Neural cell (in vitro differentiated cells): Measurements from ENCODE around the gene ZBTB11. TPM values are rescaled to one million over a fixed set of nuclear protein-coding genes. Genes with fewer than 3 reads are reported as not detected.
"Not testable (repeated sequence)": the region's sequence is repeated elsewhere in the genome, so short reads cannot be mapped to it uniquely, and the experiment has no call there.

Experiments used
- H2AFZ ChIP-seq: fragments of 200-600, 300-800 bp; sonication (generic), shearing (Covaris generic); 2 replicates; pipeline ENCODE4 v1.6.0; 2014; ENCODE audit warnings: low read depth, mild to moderate bottlenecking, antibody characterized with exemption, low read length, moderate library complexity
- H3F3A ChIP-seq: fragments of 200-600 bp; shearing (Covaris generic); 2 replicates; pipeline ENCODE4 v1.6.1; 2016; ENCODE audit warnings: mild to moderate bottlenecking, moderate library complexity, mixed read lengths, antibody characterized with exemption, low read length; ENCODE audit not compliant: insufficient read depth, poor library complexity, severe bottlenecking
- H3K27ac ChIP-seq: fragments of 200-600, 300-800 bp; sonication (generic), shearing (Covaris generic); 2 replicates; pipeline ENCODE4 v1.5.1; 2014; ENCODE audit warnings: mild to moderate bottlenecking, low read length, moderate library complexity
- H3K27me3 ChIP-seq: fragments of 300-800, 200-600 bp; sonication (generic), shearing (Covaris generic); 2 replicates; pipeline ENCODE4 v1.6.0; 2014; ENCODE audit warnings: mild to moderate bottlenecking, low read depth, low read length, moderate library complexity; ENCODE audit not compliant: insufficient read depth
- H3K36me3 ChIP-seq: fragments of 300-800, 200-600 bp; sonication (generic), shearing (Covaris generic); 2 replicates; pipeline ENCODE4 v1.5.1; 2014; ENCODE audit warnings: mild to moderate bottlenecking, antibody characterized with exemption, low read length, moderate library complexity; ENCODE audit not compliant: insufficient read depth
- H3K4me2 ChIP-seq: fragments of 300-800, 200-600 bp; sonication (generic), shearing (Covaris generic); 2 replicates; pipeline ENCODE4 v1.6.0; 2014; ENCODE audit warnings: mild to moderate bottlenecking, low read length
- H3K4me3 ChIP-seq: fragments of 300-800, 200-600 bp; sonication (generic), shearing (Covaris generic); 2 replicates; pipeline ENCODE4 v1.5.1; 2014; ENCODE audit warnings: mild to moderate bottlenecking, low read length, moderate library complexity
- H3K79me2 ChIP-seq: fragments of 200-600 bp; shearing (Covaris generic); replicated peaks from 2 replicates; pipeline ENCODE4 v1.6.0; 2014; ENCODE audit warnings: mild to moderate bottlenecking, low read length, moderate library complexity; ENCODE audit not compliant: insufficient read depth
- H3K9ac ChIP-seq: fragments of 300-800, 200-600 bp; sonication (generic), shearing (Covaris generic); 2 replicates; pipeline ENCODE4 v1.6.1; 2016; ENCODE audit warnings: mild to moderate bottlenecking, low read length, mixed read lengths
- H3K9me2 ChIP-seq: fragments of 200-600 bp; shearing (Covaris generic); 2 replicates; pipeline ENCODE4 v1.6.1; 2016; ENCODE audit warnings: mild to moderate bottlenecking, low read length, mixed read lengths; ENCODE audit not compliant: insufficient read depth
- H3K9me3 ChIP-seq: fragments of 200-600, 300-800 bp; sonication (generic), shearing (Covaris generic); 2 replicates; pipeline ENCODE4 v1.6.1; 2016; ENCODE audit warnings: mild to moderate bottlenecking, mixed run types, low read length, moderate library complexity, mixed read lengths
- H4K20me1 ChIP-seq: fragments of 200-600 bp; shearing (Covaris generic); 2 replicates; pipeline ENCODE4 v1.6.1; 2016; ENCODE audit warnings: mild to moderate bottlenecking, mixed run types; ENCODE audit not compliant: insufficient read depth
- CTCF ChIP-seq: fragments of 450-650 bp; IDR thresholded peaks from 2 replicates; pipeline ENCODE4 v1.5.1; 2014; ENCODE audit warnings: antibody characterized with exemption, mild to moderate bottlenecking, moderate library complexity; ENCODE audit not compliant: poor library complexity, severe bottlenecking
- EP300 ChIP-seq: fragments of 450-650 bp; conservative IDR thresholded peaks from 2 replicates; pipeline ENCODE4 v1.6.1; 2014; ENCODE audit warnings: antibody characterized with exemption, mild to moderate bottlenecking, moderate library complexity; ENCODE audit not compliant: poor library complexity, severe bottlenecking
- EZH2 ChIP-seq: fragments of 200-600, 300-800 bp; shearing (Covaris generic), sonication (generic); IDR thresholded peaks from 2 replicates; pipeline ENCODE4 v1.6.1; 2014; ENCODE audit warnings: antibody characterized with exemption, low read length, borderline replicate concordance, mild to moderate bottlenecking; ENCODE audit not compliant: insufficient read depth, poor library complexity, severe bottlenecking
- MXI1 ChIP-seq: fragments of 450-650 bp; conservative IDR thresholded peaks from 2 replicates; pipeline ENCODE4 v1.6.1; 2014; ENCODE audit warnings: antibody characterized with exemption, mild to moderate bottlenecking; ENCODE audit not compliant: poor library complexity, severe bottlenecking
- POLR2AphosphoS5 ChIP-seq: IDR thresholded peaks from 2 replicates; pipeline ENCODE4 v1.6.1; 2012
- RAD21 ChIP-seq: fragments of 450-650 bp; conservative IDR thresholded peaks from 2 replicates; pipeline ENCODE4 v1.6.1; 2014; ENCODE audit warnings: antibody characterized with exemption, mild to moderate bottlenecking, moderate library complexity
- REST ChIP-seq: IDR thresholded peaks from 2 replicates; pipeline ENCODE4 v1.6.1; 2012; ENCODE audit warnings: borderline replicate concordance
- SMC3 ChIP-seq: fragments of 450-650 bp; conservative IDR thresholded peaks from 2 replicates; pipeline ENCODE4 v1.6.1; 2014; ENCODE audit warnings: antibody characterized with exemption, mild to moderate bottlenecking, moderate library complexity; ENCODE audit not compliant: poor library complexity
- TAF1 ChIP-seq: IDR thresholded peaks from 2 replicates; pipeline ENCODE4 v1.6.1; 2012; ENCODE audit warnings: low read depth
- polyA plus RNA-seq: library from polyadenylated mRNA; depleted of rRNA; stranded (reverse); fragments of >200 nt; gene quantifications from 2 replicates; pipeline ENCODE4 v1.2.3, GENCODE V29; 2014

Gene ZBTB11
- polyA plus RNA-seq, 1 donor from 2014 or later, result 23.5 TPM

GRCh38 chr3:101633186-101633585, 43.7 kb downstream of the ZBTB11 start:
- H3K9me2 ChIP-seq, result no peaks in the 10 kb centered on the region
- TF ChIP-seq SMC3 (no peak), EP300 (no peak), TAF1 (no peak), POLR2AphosphoS5 (no peak), EZH2 (no peak), RAD21 (no peak), REST (no peak), CTCF (no peak), MXI1 (no peak)
- H3F3A ChIP-seq, result no peaks in the 10 kb centered on the region
- H2AFZ ChIP-seq, result no peak overlapping the region
- H3K4me3 ChIP-seq, result no peak overlapping the region
- H3K4me2 ChIP-seq, result no peak overlapping the region
- no peaks in the 10 kb centered on the region for H3K27me3 ChIP-seq
- H3K9ac ChIP-seq, result no peak overlapping the region
- no peaks in the 10 kb centered on the region for H3K36me3 ChIP-seq
- no peaks in the 10 kb centered on the region for H4K20me1 ChIP-seq
- no peaks in the 10 kb centered on the region for H3K9me3 ChIP-seq
- H3K27ac ChIP-seq, result no peak overlapping the region
- no peaks in the 10 kb centered on the region for H3K79me2 ChIP-seq

GRCh38 chr3:101632586-101632985, 44.3 kb downstream of the ZBTB11 start:
- H3K4me3 ChIP-seq, result no peak overlapping the region
- no peaks in the 10 kb centered on the region for H3K36me3 ChIP-seq
- H3K27me3 ChIP-seq, result no peaks in the 10 kb centered on the region
- H3K79me2 ChIP-seq, result no peaks in the 10 kb centered on the region
- no peaks in the 10 kb centered on the region for H4K20me1 ChIP-seq
- TF ChIP-seq REST, result no peak
- no peak for TF ChIP-seq RAD21
- TF ChIP-seq MXI1, result no peak
- no peak for TF ChIP-seq EZH2
- no peak overlapping the region for H3K4me2 ChIP-seq
- no peak overlapping the region for H3K9ac ChIP-seq
- H3F3A ChIP-seq, result no peaks in the 10 kb centered on the region
- H3K9me3 ChIP-seq, result no peaks in the 10 kb centered on the region
- no peaks in the 10 kb centered on the region for H3K9me2 ChIP-seq
- no peak overlapping the region for H2AFZ ChIP-seq
- no peak overlapping the region for H3K27ac ChIP-seq

- not testable (repeated sequence) for H3K4me3 ChIP-seq
These were observed 45.0 kb downstream of the ZBTB11 start for GRCh38 chr3:101631959-101632358.

More at GRCh38 chr3:101631959-101632358, 45.0 kb downstream of the ZBTB11 start:
- not testable (repeated sequence) for H2AFZ ChIP-seq, H3K27ac ChIP-seq, H4K20me1 ChIP-seq, H3K4me2 ChIP-seq, H3K9me2 ChIP-seq, H3F3A ChIP-seq, H3K79me2 ChIP-seq, H3K27me3 ChIP-seq, H3K36me3 ChIP-seq, H3K9ac ChIP-seq, H3K9me3 ChIP-seq
